ENCODE data around the gene ZC3H12C. TPM values are rescaled to one million over a fixed set of nuclear protein-coding genes. Genes with fewer than 3 reads are reported as not detected.

The ZC3H12C gene
- total and polyA plus RNA-seq, 9 donors, result 2.5 to 21.0 (median 16.2) TPM

DNA sequence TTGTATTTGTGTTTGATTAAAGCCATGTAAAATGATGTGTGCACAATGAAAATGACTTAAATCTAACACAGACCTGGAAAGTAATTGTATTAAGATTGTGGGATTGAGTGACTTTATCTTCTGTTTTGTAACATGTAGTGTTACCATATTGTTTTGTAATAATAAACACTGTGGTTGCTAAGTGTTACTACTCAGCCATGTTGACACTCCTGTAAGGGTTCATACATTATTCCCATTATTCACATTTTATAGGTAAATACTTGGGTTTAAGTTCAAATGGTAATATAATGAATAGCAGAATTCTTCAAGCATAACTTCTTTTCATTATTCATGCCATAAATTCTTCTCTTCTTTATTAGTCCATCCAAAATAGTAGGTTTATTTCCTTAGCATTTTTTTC, 69.0 kb downstream of the ZC3H12C start:
- no peak for DNase-seq
- intact Hi-C loops (cut with DNase I), result no loop called here
- H3K4me1 ChIP-seq (ENCODE audit: insufficient read depth), result no peaks in the 10 kb centered on the region
- H3K4me3 ChIP-seq, result no peak overlapping the region
- TF ChIP-seq EP300 (IDR thresholded peaks at IDR 0.05), result no peak
- no peaks in the 10 kb centered on the region for H3K27me3 ChIP-seq
- no peak overlapping the region for H3K27ac ChIP-seq
- no peaks in the 10 kb centered on the region for H3K36me3 ChIP-seq
- H3K9me3 ChIP-seq, result no peaks in the 10 kb centered on the region

DNA sequence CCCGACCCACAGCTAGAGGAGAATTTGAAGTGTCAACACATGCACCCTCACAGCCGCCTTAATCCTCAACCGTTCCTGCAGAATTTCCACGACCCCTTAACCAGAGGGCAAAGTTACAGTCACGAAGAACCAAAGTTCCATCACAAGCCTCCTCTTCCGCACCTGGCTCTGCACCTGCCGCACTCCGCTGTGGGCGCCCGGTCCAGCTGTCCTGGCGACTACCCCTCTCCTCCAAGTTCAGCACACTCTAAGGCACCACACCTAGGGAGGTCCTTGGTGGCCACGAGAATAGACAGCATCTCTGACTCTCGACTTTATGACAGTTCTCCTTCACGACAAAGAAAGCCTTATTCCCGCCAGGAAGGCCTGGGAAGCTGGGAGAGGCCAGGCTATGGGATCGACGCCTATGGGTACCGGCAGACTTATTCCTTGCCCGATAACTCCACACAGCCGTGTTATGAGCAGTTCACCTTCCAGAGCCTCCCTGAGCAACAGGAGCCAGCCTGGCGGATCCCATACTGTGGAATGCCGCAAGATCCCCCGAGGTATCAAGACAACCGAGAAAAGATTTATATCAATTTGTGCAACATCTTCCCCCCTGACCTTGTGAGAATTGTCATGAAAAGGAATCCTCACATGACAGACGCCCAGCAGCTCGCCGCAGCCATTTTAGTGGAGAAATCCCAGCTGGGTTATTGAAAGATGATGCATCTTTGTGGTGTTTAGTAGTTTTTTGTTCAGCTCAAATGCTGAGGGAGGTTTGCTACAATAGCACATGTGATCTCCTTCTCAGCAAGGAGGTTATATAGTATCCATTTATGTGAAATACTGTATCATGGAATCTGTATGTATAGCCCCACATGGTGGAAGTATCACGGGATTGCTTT, 72.1 kb downstream of the ZC3H12C start:
- no peak overlapping the region for H3K27ac ChIP-seq
- intact Hi-C loops (cut with DNase I), result no loop called here
- DNase-seq, result no peak
- H3K9me3 ChIP-seq, result no peaks in the 10 kb centered on the region
- TF ChIP-seq POLR2A (IDR thresholded peaks at IDR 0.05), result no peak
- TF ChIP-seq, protein P1, sequence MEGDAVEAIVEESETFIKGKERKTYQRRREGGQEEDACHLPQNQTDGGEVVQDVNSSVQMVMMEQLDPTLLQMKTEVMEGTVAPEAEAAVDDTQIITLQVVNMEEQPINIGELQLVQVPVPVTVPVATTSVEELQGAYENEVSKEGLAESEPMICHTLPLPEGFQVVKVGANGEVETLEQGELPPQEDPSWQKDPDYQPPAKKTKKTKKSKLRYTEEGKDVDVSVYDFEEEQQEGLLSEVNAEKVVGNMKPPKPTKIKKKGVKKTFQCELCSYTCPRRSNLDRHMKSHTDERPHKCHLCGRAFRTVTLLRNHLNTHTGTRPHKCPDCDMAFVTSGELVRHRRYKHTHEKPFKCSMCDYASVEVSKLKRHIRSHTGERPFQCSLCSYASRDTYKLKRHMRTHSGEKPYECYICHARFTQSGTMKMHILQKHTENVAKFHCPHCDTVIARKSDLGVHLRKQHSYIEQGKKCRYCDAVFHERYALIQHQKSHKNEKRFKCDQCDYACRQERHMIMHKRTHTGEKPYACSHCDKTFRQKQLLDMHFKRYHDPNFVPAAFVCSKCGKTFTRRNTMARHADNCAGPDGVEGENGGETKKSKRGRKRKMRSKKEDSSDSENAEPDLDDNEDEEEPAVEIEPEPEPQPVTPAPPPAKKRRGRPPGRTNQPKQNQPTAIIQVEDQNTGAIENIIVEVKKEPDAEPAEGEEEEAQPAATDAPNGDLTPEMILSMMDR (IDR thresholded peaks at IDR 0.05), result no peak
- no peak for TF ChIP-seq EP300 (IDR thresholded peaks at IDR 0.05)
- H3K27me3 ChIP-seq, result no peaks in the 10 kb centered on the region
- no peak overlapping the region for H3K4me3 ChIP-seq
- H3K4me1 ChIP-seq (ENCODE audit: insufficient read depth), result no peaks in the 10 kb centered on the region
- 94% methylated on average over 28 of the region's 28 CpGs for WGBS, 3 donors
- H3K36me3 ChIP-seq, result no peaks in the 10 kb centered on the region

DNA sequence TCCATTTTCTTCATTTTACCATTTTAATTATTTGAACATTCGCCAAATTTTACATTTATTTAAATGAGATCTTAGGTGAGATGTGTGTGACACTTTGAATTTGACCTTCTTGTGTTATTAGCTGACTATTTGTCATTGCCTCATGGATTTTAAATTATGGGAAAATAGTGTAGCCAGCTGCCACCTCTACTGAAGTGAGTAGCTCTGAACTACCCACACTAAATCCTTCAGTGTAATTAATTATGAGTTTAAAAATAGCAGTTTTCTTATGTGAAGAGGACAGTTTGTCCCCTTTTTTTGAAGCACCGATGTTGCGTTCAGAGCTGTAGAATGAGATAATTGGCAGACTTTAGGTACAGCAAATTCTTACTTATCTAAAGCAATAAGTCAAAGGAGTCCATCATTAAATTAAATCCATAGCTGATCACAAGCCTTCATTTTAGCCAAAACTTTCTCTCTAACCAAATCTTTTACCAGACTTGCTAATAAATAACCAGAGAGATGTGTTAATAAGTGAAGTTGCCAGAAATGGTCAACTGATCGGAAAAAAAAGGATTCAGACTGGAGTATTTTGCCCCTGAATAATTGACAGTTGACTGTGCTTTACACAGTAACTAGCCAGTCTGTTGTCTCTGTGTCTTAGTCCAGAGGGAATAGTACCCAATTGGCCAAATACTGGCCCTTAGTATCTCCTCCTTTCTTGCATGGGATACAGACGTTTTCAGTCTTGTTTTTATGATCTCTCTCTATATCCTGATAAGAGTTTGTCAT, 75.0 kb downstream of the ZC3H12C start:
- intact Hi-C loops (cut with DNase I), result no loop called here
- no peaks in the 10 kb centered on the region for H3K4me1 ChIP-seq (ENCODE audit: insufficient read depth)
- no peak for DNase-seq
- no peak overlapping the region for H3K4me3 ChIP-seq
- H3K27ac ChIP-seq, result no peak overlapping the region
- no peaks in the 10 kb centered on the region for H3K27me3 ChIP-seq
- no peaks in the 10 kb centered on the region for H3K36me3 ChIP-seq
- TF ChIP-seq, protein P1 (IDR thresholded peaks at IDR 0.05), result no peak
- TF ChIP-seq POLR2A (IDR thresholded peaks at IDR 0.05) (no peak), EP300 (IDR thresholded peaks at IDR 0.05) (no peak)
- WGBS, 3 donors, result 69 to 79% (median 78%) methylated on average over 5 of the region's 5 CpGs
- H3K9me3 ChIP-seq, result no peaks in the 10 kb centered on the region

DNA sequence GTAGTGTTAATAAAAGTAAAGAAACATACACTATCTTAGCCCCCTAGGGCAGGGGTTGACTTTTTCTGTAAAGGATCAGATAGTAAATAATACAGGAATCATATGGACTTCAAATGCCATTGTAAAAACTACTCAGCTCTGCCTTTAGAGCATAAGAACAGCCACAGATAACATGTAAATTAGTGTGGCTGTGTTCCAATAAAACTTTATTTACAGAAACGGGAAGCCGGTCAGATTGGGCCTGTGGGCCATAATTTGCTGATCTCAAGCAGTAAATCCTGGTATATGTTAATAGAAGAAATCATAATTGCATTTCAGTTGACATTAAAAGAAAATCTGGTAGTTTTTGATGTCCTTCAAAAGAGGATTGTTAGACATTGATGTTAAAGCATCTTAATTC, 76.5 kb downstream of the ZC3H12C start:
- Histone ChIP-seq H3K4me1 (ENCODE audit: insufficient read depth) (no peaks in the 10 kb centered on the region), H3K27me3 (no peaks in the 10 kb centered on the region), H3K36me3 (no peaks in the 10 kb centered on the region), H3K4me3 (no peak overlapping the region), H3K27ac (no peak overlapping the region), H3K9me3 (no peaks in the 10 kb centered on the region)
- DNase-seq, result no peak
- intact Hi-C loops (cut with DNase I), result no loop called here
- TF ChIP-seq, protein P1 (IDR thresholded peaks at IDR 0.05), result no peak
- TF ChIP-seq EP300 (IDR thresholded peaks at IDR 0.05) (no peak), POLR2A (IDR thresholded peaks at IDR 0.05) (no peak)
- 33 to 51% (median 33%) methylated on average over 2 of the region's 2 CpGs for WGBS, 3 donors

Measured in ovary (tissue), 9 donors.